NCI-H526 treated with DMSO at 0.1 percent for 48 hours (cell line): Measurements from ENCODE around the gene APLP1.
"Not testable (repeated sequence)": the region's sequence is repeated elsewhere in the genome, so short reads cannot be mapped to it uniquely, and the experiment has no call there.

Experiments used
- DNase-seq: peaks from one replicate; lab custom pipeline; 2025; lab: John Stamatoyannopoulos, UW

Gene APLP1

GRCh38 chr19:35904311-35905068 is 36.1 kb downstream of the APLP1 start:
- no peak for DNase-seq

GRCh38 chr19:35905178-35905727 is 36.9 kb downstream of the APLP1 start:
- no peak for DNase-seq

GRCh38 chr19:35907377-35907745 is 39.0 kb downstream of the APLP1 start:
- DNase-seq, result no peak

GRCh38 chr19:35908010-35908441 is 39.7 kb downstream of the APLP1 start, which contains the start of gene TYROBP:
TYROBP (minus strand) TSS chr19:35908295; CDS start chr19:35908228, 67 bp downstream.
- DNase-seq, result no peak

- no peak for DNase-seq
Measured at GRCh38 chr19:35908973-35909683, 40.8 kb downstream of the APLP1 start.

GRCh38 chr19:35909684-35910035 is 41.3 kb downstream of the APLP1 start:
- DNase-seq, result no peak

GRCh38 chr19:35910355-35910754 is 42.0 kb downstream of the APLP1 start:
- not testable (repeated sequence) for DNase-seq

- DNase-seq, result no peak
Measured at GRCh38 chr19:35911173-35911572, 42.8 kb downstream of the APLP1 start.

GRCh38 chr19:35911790-35912189 is 43.4 kb downstream of the APLP1 start:
- DNase-seq, result no peak

- DNase-seq, result no peak
Measured at GRCh38 chr19:35913589-35913988, 45.2 kb downstream of the APLP1 start.

- no peak for DNase-seq
Measured at GRCh38 chr19:35915443-35915842, 47.1 kb downstream of the APLP1 start.

GRCh38 chr19:35919306-35919705 is 50.9 kb downstream of the APLP1 start:
- no peak for DNase-seq

GRCh38 chr19:35921012-35921411 is 52.6 kb downstream of the APLP1 start:
- DNase-seq, result no peak

GRCh38 chr19:35925501-35925900 is 57.1 kb downstream of the APLP1 start:
- no peak for DNase-seq

- DNase-seq, result no peak
Measured at GRCh38 chr19:35928507-35928906, 60.1 kb downstream of the APLP1 start.
